LoVo (cell line): ENCODE results near the gene CHURC1.

Experiments used
- DNase-seq: peaks from one replicate; pipeline ENCODE4 v3.0.0-alpha.2; 2016; ENCODE audit warnings: low spot score

Gene CHURC1

GRCh38 chr14:64938972-64939816 is 24.9 kb downstream of the CHURC1 start:
- no peak for DNase-seq

DNA sequence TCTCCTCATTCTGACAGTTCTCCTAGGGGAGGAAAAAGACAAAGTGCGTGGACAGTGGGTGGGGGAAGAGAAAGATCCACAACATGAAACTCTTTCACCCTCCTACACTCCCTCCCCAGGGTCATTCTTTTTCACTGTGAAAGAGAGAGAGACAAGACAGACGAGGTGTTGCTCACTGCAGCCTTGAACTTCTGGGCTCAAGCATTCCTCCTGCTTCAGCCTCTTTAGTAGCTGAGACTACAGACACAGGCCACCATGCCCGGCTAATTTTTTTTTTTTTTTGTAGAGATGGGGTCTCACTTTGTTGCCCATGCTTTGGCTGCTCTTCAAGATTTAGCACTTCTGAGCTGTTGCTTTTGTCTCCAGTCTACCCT is 25.5 kb downstream of the CHURC1 start:
- DNase-seq = no peak

DNA sequence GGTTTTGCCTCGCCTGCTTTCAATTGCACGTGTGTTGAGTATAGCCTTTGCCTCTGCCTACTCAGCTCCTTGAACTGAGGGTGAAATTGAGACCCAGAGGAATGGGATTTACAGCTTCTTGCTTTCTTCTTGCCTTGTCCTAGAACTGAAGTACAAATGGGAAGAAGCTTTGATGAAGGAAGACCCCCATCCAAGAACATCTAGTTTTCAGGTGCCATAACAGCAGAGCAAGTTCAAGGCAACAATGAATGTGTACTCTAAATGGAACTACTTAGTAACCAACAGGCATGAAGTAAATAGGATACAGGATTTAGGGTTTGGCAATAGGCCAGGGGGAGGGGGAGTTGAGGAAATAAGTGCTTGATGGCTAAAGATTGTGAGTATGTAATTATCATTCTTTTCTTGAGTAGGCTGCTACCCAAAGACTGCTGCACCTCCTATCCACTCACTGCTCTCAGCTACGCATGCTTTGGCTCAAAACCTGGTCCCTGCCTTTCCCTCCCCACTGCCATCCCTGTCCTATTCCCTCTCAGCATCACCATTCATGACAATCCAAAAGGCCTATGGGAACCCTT is 26.2 kb downstream of the CHURC1 start:
- no peak for DNase-seq

- peak; percentile 84 for DNase-seq
These were observed 28.4 kb downstream of the CHURC1 start, which contains the start of gene GPX2 for GRCh38 chr14:64942531-64943111. TSS of gene GPX2 (minus strand) at chr14:64942745. CDS start at chr14:64942726, 19 bp downstream.

DNA sequence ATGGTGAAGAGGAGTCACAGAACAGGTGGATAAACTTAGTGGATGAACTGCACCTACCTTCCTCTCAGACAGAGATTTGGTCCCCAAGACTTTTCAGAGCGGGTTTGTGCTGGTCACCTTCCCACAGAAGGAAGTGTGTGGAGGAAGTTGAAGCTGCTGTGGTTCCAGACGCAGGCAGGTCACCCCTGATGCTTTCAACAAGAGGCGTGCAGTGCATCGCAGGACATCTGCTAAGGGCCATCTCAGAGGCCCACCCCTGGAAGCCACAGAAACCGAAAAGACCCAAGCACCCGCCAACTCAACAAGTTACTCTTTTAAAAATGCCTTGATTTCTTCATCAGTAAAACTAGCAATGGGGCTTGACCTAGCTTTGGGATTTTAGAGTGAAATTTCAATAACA is 29.3 kb downstream of the CHURC1 start:
- DNase-seq = no peak

DNA sequence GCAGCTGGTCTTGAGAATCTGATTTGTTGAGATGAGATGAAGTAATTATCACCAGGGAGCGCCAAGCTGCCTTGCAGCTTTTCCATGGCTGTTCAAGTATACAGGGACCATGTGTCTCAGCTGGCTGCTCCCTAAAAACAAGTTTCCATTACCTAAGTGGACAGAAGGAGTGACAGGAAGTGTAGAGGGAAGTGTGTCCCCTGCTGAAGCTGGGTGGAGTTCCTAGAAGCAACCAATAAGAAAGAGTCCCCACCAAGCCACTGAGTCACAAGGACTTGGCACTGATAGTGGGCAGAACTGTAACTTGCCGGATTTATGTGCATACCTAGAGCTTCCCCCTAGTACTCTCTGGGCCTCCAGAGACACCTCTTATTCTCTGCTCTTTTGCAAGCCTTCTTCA is 29.8 kb downstream of the CHURC1 start:
- peak; percentile 23 for DNase-seq

GRCh38 chr14:64944861-64945260 is 30.6 kb downstream of the CHURC1 start:
- DNase-seq = no peak

DNA sequence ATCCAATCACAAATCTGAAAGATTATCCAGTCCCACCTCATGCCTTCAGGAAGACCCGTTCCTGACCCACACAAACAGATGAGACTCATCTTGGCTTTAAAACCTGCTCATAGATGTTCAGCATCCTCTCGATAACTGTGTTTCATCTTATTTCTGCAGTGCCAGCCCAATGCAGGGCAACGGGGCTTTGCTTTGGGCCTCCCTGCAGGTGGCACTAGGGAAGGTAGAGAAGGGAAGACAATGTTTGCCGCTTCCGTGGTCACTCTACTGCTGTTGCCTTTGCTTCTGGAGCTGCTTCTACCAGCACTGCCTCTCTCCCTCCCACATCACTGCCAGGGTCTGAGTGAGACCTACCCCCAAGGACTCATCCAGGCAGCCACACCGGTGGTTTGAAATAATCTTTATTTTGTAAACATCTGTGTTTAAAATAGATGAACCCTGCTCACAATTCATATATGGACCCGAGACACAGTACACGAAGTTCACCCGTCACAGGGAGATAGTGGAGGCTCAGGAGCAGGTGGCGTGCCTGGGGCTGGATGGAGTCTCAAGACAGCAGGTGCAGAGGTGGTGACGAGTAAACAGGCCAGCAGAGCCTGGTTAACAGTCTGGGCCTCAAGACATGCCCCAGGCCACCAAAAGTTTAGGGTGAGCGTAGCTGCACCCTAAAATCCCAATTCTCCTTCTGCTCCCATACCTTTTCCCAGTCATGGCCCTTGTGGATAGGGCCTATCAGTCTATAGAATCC is 31.4 kb downstream of the CHURC1 start:
- DNase-seq = no peak

DNA sequence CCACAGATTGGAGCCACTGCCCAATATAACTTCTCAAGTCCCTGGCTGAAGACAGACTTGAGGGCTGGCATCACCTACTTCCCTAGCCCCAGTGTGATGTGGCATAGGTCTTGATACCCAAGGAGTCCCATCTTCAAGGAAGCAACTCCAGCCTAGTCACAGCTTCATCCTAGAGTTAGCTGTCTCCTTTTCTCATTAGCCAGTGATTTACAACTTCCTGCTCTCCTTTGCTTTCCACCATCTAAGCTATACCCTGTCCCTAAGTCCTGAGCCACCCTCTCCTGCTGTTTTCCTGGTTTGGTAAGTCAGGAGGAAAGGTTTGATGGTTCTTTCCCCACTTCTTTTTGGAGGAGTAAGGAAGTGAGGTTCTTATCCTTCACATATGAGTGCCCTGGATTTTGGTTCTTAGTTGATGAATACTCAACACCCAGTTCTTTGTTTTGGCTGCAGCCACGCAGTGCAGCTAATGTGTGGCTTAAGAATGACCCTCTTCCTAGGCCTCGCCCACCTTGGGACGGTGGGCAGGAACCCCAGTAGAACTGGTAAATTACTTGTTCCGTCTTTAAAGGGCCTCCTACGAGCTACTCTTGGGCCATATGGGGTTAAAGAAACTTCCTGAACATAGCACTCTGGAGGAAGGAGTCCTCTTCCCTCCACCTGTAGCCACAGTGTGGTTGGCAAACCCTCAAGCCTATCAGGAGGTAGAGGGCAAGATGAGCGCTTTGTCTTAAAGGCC is 32.2 kb downstream of the CHURC1 start:
- DNase-seq = no peak

DNA sequence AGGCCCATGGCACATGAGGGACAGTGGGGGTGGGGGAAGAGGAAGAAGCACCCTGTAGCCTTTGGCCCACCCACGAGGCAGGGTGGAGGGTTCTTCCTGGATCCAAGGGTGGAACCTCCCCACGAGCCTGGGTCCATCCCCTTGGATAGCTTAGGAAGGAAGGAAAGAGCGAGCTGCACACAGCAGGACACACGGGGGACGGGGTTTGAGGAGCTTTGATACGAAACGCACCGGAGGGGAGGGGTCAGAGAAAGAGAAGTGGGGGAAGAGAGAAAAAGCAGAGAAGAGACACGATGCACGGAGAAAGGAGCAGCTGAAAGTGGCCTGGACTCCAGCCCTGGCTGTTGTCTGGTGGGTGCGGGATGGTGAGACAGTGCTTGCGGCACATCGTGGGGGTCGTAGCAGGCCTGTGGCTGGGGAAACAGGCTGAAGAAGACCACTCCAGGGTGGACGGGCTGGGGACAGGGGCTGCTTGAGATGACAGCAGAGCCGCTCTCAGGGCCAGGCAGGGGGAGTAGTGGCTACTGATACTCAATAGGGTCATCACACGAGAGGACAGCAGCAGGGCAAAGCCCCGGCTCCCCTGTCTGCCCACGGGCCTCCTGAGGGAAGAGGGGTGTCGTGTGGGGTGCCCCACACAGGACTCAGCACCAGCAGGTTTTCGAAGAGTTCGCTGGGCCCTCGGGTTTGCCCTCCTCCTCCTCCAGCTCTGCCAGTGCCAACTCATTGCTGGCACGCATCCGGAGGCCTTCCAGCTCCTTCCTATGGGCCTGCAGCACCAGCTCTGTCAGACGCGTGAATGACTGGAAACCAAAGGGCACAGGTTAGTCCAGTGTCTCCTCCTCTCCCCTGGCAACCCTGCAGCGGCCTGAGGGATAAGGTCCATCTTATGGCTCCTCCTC is 33.7 kb downstream of the CHURC1 start:
- no peak for DNase-seq

GRCh38 chr14:64948612-64949210 is 34.5 kb downstream of the CHURC1 start:
- DNase-seq = no peak

- DNase-seq = no peak
These were observed 36.6 kb downstream of the CHURC1 start for GRCh38 chr14:64950889-64951288.

- no peak for DNase-seq
These were observed 37.0 kb downstream of the CHURC1 start for GRCh38 chr14:64951291-64951690.

DNA sequence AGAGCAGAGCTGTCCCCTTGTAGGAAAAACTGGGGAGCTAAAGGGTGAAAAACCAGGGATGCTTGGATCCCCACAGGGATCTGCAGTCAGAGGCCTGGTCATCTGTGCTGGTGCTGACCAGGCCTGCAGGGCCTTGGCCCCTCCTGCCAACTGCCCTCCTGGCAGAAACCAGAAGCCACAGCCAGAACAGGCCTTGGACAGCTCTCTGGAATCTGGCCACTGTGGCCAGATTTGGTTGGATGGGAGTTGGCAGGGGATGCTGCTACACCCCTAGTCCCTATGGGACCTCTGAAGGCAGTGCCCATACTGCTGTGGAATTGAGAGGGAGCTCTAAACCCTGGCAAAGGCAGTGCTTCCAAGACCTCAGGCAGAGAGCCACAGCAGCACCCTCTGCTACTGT is 37.5 kb downstream of the CHURC1 start:
- DNase-seq = no peak

GRCh38 chr14:64952598-64953309 is 38.5 kb downstream of the CHURC1 start:
- no peak for DNase-seq

DNA sequence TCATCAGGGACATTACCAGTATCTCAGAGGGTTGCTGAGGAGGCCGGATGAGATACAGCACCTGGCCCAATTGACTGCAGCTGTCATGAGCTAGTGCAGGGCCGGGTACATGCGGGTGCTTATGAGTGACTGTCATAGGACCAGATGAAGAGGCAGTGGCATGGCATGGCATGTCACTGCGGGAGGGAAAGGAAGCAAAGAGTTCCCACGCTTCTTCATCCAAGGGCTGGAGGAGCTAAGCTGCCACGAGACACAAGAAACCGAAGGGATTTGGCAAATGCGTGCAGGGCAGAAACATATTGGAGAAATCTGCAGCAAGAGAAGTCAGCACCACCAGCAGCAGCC is 39.0 kb downstream of the CHURC1 start:
- DNase-seq = no peak

DNA sequence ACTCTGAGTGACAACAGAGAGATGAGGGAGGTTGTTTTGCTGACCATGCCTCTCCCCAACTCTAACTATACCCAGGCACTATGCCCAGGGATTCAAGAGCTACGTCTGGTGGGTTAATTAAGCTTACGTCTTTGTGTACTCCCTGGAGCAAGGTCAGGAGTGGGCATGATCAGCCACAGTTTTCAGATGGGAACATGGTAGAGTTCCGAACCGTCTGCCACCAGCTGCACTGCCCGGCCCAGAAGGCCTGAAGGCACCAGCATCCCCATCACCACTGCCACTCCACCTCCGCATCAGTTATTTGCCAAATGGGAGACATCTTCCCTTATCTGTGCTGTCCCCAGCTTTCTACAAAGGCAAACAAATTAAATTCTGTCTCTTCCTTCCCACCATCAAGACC is 39.4 kb downstream of the CHURC1 start:
- DNase-seq = no peak

- no peak for DNase-seq
These were observed 40.4 kb downstream of the CHURC1 start for GRCh38 chr14:64954491-64955240.

DNA sequence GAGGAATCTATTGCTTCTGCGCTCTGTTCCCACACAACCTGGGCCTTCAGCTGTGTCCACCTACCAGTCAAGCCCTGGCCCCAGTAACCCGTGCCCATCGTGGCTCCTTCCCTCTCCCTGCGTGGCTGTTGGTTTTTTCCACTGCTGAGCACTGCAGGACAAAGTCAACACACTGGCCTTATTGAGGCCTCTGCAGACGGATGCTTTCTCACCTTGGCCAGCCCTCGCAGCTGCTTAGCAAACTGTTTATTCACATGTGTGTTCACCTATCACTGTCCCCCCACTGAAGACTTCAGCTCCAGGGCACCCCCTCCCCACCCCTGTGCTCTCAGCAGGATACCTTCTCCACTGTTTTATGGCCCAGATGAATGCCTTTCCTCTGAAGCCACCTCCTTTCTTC is 41.0 kb downstream of the CHURC1 start:
- no peak for DNase-seq
